Activated naive CD4-positive, alpha-beta T cell (primary cell): ENCODE data around the gene PRSS50.
A peak's percentile ranks its signal among the peaks of the same experiment; 100 is the strongest.
"Not testable (repeated sequence)": the region's sequence is repeated elsewhere in the genome, so short reads cannot be mapped to it uniquely, and the experiment has no call there.

Experiments
- DNase-seq, 4 experiments: peaks; one replicate each; lab custom pipeline; 2025; lab: John Stamatoyannopoulos, UW

Gene PRSS50

DNA sequence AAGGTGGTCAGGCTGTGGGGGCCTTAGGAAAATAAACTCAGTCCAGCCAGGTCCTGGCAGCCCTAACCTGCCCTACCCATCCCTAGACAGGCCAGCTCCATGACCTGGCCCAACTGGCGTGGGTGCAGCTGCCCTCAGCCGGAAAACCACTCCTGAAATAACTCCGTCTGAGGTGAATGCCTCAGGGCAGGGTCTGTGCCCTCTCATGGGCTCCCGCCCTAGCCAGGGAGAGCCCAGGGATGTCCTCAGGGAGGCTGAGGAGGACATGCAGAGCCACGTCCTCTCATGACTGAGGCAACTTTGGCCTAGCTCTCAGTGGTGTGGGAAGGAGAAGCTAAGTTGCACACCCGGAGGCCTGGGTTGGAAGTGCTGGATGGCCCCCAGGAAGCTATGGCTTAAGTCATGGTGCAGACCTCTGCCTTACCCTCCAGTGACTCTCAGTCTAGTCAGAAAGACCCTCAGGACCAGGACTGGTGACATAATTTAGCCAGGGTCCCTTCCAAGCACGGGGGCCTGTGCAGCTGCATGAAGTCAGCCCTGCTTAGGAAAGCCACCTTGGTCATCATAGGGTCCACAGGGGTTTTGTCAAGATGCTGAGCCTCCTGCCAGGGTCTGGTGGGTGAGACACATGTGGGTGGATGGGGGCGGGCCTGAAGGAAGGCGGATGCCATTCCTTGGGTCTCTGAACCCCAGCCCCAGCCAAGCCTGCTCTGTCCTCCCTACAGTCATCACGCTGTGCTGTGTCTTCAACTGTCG is 9.1 kb downstream of the PRSS50 start:
- DNase-seq, result no peak

DNA sequence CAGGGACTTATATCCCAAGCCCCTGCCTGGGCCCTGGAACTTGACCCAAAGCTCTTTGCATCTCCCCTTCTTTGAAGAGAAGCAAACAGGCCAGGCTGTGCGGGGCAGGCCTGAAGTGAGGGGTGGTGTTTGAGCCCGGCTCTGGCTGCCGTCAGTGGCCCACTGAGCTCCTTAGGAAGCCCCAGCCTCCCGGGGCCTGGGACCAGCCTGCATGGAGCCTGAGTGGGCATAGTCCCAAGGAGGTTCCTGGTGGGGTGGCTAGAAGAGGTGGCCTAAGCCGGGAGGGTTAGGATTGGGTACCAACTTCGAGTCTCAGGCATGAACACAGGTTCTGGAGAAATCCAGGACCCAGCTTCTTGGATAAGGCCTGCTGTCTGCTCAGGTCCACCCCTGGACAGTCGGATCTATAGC is 10.1 kb downstream of the PRSS50 start:
- no peak for DNase-seq

DNA sequence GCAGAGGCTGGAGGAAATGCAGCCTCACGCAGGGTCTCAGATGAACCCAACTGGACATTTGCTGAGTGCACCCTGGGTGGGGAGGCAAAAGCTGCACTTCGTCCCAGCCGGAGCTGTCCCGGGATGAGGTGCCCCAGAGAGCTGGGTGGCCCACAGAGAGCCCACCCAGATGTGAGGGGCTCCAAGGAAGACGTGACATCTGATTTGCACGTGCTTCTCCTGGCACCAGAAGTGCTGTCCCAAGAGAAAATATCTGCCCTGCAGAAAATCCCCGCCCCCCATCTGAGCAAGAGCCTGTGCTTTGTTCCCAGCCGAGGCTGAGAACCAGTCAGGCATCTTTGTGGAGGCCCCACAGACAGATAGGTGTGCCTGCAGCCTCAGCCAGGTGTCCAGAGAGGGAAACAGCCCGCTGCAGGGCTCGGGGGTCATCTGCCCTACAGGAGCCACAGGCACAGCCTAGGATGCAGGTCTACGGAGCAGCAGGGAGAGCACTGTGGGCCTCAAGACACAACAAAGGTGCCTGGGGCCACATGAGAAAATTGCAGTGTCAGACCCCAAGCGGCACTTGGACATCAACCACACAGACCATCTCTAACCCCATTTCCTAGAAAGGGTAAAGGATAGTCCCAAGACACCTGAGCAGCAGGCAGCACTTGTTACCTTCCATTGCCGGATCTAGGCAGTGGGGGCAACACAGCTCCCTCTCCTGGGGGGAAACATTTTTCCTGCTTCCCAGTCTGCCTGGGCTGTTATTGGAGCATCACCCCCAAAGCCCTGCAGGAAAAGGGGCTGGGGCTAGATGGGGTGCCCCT is 10.7 kb downstream of the PRSS50 start:
- no peak for DNase-seq

DNA sequence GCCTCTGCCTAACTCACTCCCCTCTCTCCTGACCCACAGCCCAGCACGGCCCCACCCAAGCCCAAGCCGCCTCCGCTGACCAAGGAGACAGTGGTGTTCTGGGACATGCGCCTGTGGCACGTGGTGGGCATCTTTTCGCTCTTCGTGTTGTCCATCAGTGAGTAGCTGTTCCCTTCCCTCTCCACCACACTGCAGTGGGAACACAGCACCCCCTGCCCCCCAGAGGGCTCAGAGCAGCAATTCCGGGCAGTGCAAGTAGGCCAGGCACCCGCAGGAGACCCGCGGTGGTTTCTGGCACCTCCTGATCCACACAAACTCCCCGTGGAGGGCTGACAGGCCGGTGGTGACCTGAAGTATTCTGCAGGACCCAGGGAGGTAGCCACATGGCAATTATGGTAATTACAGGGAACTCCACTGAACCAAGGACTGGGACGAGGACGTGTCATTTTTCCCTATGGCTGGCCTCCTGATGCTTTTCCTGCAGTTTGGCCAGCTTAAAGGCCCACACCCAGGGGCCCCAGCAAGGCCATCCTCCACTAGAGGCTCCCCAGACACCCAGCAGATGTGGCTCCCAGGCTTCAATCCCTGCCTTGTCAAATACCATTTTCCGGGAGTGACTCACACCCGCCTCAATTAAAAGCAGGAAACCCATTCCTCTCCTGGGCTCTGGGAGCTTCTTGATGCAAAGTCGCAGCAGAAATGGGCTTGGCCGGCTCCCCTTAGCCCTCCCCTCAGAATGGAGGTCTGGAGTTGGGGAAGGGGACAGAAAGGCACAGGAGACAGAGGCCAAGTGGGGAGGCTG is 11.7 kb downstream of the PRSS50 start:
- DNase-seq, result no peak

DNA sequence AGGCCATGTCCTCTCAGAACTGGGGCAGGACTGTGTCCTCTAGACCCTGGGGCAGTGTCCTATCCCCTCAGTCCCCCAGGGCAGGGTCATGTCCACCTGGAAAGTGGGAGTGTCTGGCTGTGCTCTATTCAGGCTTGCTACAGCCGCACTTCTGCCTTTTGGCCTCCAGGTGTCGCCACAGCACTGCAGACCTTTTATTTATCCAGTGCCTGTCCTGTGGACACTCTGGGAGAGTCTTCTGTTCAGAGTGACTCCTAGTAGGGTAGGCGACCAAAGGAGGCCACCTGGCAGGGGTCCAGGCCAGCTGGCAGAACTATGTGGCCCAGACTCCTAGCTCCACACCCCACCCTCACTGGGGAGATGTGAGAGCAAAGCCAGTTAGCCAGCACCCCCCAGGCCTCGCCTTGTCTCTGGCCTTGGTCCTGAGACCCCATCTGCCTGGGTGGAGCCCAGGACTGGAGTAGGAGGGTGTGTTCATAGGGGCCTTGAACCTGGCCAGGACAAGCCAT is 12.6 kb downstream of the PRSS50 start:
- peak in 3 of 4 experiments; percentile 29 to 50 (median 46) for DNase-seq

DNA sequence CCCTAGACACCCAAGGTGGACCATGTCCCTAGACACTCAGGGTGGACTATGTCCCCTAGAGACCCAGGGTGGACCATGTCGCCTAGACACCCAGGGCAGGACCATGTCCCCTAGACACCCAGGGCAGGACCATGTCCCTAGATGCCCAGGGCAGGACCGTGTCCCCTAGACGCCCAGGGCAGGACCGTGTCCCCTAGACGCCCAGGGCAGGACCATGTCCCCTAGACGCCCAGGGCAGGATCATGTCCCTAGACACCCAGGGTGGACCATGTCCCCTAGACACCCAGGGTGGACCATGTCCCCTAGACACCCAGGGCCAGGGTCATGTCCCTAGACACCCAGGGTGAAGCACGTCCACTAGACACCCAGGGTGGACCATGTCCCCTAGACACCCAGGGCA is 13.3 kb downstream of the PRSS50 start:
- DNase-seq, result not testable (repeated sequence)

DNA sequence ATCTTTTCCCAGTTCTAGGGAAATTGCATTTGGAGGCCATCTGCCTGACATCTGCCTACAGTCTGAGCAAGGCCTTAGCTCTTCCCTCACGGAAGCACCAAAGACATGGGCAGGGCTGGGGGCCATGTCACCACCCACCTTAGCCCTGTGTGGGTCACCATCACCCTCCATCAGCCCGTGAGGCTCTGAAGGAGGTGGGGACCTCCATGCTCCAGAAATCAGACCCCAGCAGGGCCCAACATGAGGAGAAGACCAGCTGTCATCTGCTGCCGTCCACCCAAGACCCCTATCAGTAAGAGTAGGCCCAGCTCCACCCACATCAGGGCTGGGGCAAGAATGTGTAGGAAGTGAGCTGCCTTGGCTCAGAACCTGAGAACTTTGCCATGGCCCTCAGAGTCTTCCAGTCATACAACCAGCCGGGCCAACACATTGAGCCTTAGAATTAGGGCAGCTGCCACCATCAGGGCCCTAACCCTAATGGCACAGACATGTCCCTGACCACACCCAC is 14.6 kb downstream of the PRSS50 start:
- no peak for DNase-seq

DNA sequence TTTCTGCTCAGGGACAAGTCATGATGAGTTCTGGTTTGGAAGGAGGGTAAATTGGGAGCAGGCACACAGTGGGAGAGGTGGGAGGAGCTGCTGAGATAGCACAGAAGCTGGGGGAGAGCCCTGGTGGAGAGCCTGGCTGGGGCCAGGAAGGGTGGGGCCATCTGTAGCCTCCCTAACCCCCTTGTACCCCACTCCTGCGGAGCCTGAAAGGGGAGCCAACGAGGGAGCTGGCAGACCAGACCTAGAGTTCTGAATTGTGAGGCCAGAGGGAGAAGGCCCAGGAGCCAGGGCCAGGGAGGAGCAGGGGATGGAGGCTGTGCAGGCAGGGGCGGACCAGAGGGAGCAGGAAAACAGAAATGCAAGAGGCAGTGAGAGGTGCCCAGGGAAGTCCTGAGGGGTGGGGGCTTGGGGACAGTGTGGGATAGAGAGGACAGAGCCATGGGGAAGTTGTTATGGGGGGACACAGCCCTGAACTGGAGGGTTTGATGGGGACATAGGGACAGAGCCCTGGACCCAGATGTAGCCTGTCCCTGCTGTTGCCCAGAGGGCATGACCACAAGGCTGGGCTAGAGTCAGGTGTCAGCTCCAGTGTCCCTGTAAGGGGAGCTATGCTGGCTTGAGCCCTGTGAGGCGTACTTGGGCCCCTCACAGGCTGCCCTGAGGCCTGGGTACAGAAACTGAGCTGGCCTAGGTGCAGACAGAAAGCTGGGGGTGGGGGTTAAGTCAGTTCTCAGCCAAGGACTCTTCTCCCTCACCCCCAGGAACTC is 15.2 kb downstream of the PRSS50 start:
- no peak for DNase-seq

DNA sequence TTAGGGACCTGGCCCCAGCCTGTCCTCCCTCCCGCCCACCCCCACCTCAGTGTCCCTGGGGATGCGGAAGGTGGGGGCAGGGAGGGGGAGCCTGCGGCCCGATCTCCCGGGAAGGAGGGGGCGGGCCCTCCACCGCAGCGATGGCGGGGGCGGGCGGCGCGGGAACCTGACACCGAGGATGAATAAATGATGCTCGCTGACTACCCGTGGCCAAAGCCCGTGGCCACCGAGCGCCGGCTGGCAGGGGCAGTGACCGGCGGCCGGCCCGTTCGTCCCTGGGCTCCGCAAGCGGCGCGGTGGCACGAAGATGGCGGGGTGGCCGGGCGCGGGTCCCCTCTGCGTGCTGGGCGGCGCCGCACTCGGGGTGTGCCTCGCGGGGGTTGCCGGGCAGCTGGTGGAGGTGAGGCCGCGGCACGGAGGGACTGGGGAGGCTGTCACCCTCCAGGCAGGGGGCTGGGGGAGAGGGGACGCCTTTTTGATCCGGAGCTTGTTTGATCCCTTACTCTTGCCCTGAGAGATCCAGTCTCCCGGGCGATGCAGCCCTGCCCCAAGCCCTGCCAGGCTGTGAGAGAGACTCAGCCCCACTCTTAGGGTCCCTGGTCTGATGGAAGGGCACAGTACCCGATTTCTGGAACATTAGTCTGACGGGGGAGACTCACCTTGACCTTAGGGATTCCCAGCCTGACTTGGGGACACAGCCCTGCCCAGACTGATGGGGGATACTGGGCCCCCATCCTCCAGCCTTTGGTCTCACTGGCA is 16.3 kb downstream of the PRSS50 start, which contains the start of gene TMIE:
Gene TMIE (plus strand): TSS at position 212 of the 759 bp plus-strand sequence. CDS start 96 bp downstream, at position 308.
- DNase-seq, result peak in 1 of 4 experiments; percentile 13

DNA sequence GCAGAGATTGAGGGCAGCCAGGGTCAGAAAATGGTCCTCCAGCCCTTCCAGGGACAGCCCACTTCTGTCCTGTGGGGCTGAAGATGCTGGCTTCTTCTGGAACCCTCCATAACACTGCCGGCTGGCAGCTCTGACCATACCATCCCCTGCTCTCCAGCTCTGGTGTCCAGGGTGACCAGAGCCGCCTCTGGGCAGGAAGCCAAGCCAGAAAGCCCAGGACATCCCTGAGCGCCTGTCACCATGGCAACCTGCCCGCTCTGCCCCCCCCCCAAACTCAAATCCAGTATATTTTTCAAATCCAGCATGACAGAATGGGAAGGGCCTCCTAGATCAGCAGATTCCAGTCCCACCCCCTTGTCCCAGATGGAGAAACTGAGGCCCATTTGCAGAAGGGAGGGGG is 16.9 kb downstream of the PRSS50 start:
- DNase-seq, result no peak

DNA sequence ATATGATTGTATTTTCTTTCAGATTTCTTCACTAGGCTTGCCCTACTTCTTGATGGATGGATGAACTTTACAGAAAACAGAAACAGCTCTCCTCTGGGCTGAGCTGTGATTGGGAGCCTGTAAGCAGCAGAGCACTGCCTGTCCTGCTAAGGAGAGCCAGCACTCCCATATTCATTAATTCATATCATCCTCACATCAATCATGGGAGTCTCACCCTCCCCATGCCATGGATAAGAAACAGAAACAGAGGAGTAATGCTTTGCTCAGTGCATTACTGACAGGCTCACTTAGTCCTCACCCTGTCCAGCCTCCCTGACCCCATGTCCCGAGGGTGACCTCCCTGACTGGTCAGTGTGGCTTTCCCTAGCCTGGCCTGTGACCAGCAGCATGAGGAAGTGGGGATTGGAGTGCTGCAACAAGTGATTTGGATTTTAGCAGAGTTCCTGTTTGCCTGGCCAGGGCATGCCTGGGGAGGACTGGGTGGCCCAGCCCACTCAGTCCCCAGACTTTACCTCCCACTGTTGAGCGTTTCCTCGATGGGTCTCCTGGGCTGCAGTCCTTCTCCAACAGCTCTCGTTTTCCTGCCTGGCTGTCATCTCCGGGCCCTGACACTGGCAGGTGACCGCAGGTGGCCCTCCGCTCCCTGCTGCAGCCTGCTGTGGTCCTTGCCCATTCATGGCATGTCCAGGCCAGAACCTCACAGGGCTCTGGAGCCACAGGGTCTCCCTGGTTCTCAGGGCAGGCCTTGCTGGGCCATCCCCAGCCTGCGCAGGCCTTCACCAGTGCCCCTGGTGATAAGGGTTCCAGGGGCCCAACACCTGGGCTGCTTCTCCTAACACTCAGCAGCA is 17.8 kb downstream of the PRSS50 start:
- DNase-seq, result no peak

DNA sequence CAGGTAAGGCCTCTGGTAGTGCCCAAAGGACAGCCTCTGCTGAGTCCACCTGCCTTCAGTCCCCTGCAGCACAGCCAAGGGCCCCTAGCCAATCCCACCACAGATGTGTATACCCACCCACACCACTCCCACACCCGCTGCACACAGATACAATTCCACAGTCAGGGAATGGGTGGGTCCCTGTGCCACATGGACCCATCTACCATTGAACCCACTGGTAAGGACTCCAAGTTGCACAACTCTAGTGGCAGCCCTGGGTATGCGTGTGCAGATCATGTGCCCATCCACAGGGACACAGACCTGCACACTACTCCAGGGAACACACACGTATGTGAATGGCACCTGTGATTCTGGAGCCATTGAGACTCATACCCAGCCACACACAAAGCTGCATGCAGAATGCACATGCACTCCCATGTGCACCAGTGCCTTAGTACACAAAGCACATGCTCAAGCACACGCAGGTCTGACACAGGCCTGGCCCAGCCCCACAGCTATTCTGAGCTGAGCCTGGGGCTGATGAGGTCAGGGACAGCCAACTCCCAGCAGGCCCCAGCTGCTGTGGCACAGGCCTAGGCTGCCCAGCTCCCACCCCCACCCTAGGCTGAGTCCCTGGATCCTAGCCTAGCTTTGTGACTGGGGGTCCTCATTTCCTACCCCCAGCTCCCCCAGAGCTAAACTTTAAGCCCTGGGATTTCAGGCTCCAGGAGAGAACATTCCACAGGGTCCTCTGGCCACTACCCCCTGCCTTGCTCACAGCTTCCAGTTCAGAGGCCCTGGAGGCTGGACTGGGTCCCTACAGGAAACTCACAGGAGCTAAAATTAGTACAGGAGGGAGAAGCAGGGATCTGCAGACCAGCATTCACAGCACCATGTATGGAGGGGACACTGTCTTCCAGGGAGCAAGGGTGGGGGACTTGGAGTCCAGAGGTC is 21.4 kb downstream of the PRSS50 start:
- no peak for DNase-seq

DNA sequence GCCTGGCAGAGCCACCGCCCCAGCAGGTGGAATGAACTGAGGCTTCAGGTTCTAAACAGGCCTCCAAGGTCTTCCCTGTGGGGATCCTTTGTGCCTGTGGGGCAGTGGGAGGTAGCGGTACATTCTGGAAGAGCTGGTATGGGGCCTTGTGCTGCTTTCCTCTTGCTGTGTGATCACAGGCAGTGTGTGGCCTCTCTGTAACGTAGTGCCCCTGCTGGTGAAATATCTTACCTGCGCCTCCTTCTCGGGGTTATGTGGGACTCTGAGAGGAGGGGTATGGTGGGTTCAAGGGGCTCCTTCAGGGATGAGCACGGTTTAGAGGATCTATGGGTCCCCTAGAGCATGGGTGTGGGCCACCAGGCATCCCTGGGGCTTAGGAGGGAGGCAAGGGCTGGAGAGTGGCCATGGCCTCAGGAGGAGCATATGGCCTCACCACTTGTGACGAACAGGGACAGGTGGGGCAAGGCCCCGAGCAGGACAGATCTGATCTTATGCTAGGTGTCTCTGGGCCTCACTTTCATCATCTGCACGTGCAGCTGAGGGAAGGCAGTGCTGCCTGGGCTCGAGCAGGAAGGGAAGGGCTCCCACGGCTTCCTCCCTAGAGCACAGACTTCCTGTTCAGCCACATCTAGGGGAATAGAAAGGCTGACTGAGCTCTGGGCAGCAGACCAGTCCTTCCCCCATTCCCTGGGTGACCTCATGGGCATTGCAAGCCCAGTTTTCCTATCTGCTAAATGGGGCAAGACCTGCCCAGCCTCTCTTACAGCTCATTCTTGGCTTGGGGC is 22.3 kb downstream of the PRSS50 start:
- DNase-seq, result peak in 1 of 4 experiments; percentile 33

DNA sequence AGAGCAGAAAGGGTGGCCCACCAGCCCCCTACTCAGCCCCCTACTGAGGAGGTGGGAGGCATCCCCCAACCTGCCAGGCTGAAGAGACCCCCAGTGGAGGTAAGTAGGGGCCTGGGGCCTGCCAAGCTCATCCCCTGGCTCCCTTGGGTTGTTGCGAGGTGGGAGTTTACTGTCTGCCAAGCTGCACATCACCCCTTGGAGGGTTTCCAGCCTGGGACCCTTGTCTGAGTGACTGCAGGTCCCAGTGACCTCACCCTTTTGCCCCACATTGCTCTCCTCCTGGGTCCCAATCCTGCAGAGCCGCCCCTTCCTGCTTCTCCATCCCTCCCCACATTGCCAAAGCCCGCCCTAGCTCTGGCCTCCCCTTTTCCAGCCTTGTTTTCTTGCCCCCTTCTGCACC is 23.1 kb downstream of the PRSS50 start:
- DNase-seq, result no peak

DNA sequence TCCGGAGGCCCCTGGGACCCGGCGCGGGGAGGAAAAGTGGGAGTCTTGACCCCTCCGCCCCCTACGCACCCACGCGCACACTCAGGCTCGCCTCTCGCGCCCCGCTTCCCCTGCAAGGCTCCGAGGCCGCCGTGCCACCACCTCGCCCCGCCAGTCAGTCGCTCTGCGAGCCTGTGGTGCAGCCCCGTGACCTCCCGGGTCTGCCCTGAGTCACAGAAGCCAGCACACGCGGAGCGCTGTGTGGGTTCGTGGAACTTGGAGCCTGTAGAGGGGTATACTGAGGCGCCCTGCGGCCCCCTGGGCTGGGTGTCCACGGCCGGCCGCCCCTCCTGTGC is 23.8 kb downstream of the PRSS50 start:
- peak in 3 of 4 experiments; percentile 44 to 64 (median 45) for DNase-seq

DNA sequence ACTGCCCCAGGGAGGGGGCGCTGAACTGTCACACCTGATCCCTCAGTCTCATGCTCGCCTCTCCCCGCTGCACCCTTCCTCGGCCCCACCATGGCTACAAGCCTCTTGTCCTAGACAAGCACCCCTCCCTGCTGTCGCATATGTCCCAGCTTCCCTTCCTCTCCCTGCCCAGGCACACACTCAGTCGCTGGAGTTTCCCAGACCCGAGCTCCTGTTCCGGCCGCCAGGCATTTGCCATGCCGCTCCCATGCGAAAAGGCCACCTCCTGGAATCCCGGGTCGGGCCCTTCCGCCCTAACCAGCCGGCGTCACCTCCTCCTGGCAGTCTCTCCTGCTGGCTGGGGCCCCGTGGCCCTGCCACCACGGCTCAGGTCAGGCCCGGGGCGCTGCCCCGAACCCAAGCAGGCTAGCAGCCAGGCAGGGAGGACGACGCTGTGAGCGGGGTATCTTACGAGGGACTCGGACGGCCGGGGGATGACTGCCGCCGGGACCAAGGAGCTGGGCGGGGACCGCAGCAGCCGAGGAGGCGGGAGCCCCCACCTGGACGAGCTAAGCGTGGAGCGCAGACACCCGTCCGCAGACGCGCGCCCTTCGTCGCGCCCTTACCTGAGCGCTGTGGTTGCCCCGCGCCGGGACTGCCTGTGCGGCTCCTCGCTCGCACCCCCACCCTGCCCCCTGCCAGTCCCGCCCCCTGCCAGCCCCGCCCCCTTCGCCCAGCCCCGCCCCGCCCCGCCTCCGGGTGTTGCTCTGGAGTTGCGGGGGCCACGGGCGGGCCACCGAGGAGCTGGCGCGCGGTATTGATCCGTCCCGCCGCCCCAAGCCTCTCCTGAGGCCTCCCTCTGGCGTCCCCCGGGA is 24.4 kb downstream of the PRSS50 start, which contains the start of gene ALS2CL:
Gene ALS2CL (minus strand): TSS at position 642 of the 854 bp plus-strand sequence. CDS start 4,239 bp downstream, outside the sequence.
- peak; percentile 30 to 72 (median 49) for DNase-seq
